Activated CD4-positive, alpha-beta T cell treated with anti-CD3 and anti-CD28 coated beads, Interleukin-2, amount 10 ng/mL, durations not matched to agents 7 days and 5 days (primary cell): Measurements from ENCODE around the gene CLASRP. TPM values are rescaled to one million over a fixed set of nuclear protein-coding genes. Genes with fewer than 3 reads are reported as not detected.
A peak's percentile ranks its signal among the peaks of the same experiment; 100 is the strongest.

Experiments
- CTCF ChIA-PET: fragments of 350-600 bp; sonication (Branson Sonifier 250); formaldehyde crosslinking; loops from one replicate; lab custom pipeline; 2021; ENCODE audit warnings: antibody characterized with exemption; lab: Charles Lee
- POLR2A ChIA-PET: fragments of 350-600 bp; sonication (Branson Sonifier 250); formaldehyde crosslinking; loops from one replicate; lab custom pipeline; 2021; ENCODE audit warnings: antibody characterized with exemption; lab: Charles Lee
- DNase-seq: peaks from one replicate; pipeline ENCODE4 v3.0.0-alpha.2; 2020
- H3K27ac Mint-ChIP-seq: one replicate; pipeline ENCODE4 v1.8.0; 2021; ENCODE audit warnings: mild to moderate bottlenecking, moderate library complexity, mixed read lengths
- H3K27me3 Mint-ChIP-seq: one replicate; pipeline ENCODE4 v1.8.0; 2021; ENCODE audit warnings: mixed read lengths
- H3K36me3 Mint-ChIP-seq: one replicate; pipeline ENCODE4 v1.8.0; 2021; ENCODE audit warnings: low read depth, mixed read lengths
- H3K4me1 Mint-ChIP-seq: one replicate; pipeline ENCODE4 v1.8.0; 2021; ENCODE audit warnings: mixed read lengths
- H3K4me3 Mint-ChIP-seq: one replicate; pipeline ENCODE4 v1.8.0; 2021; ENCODE audit warnings: mild to moderate bottlenecking, moderate library complexity, mixed read lengths
- H3K9me3 Mint-ChIP-seq: one replicate; pipeline ENCODE4 v1.8.0; 2021; ENCODE audit warnings: mixed read lengths
- total RNA-seq, 2 experiments: library from RNA; stranded (reverse); gene quantifications; one replicate each; pipeline ENCODE4 v1.2.3, GENCODE V29; 2021

The CLASRP gene
- total RNA-seq, 2 experiments from 2014 or later, result 101 to 109 TPM

- Mint-ChIP-seq H3K27ac (no peak overlapping the region), H3K27me3 (no peaks in the 10 kb centered on the region), H3K36me3 (peaks cover 17% of the 10 kb centered on the region), H3K9me3 (no peaks in the 10 kb centered on the region), H3K4me1 (peaks cover 12% of the 10 kb centered on the region), H3K4me3 (no peak overlapping the region)
- CTCF ChIA-PET, result no interaction called here
- no peak for DNase-seq
- POLR2A ChIA-PET, result no interaction called here
These were observed 32.2 kb downstream of the CLASRP start for GRCh38 chr19:45070861-45071544.

DNA sequence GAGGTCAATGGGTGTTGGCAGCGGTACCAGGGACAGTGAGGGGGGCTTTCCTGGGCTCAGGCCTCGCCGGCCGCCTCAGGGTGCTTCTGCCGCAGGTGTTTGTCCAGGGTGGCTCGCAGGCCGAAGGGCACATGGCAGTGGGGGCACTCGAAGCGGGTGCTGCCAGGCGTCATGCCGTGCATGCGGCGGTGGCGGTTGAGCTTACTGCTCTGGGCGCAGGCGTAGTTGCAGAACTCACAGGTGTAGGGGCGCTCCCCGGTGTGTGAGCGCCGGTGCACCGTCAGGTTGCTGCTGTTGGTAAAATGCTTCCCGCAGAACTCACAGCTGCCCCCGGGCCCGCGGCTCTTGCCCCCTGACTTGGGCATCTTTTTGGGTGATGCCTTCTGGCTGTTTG is 32.7 kb downstream of the CLASRP start:
- DNase-seq, result no peak
- Mint-ChIP-seq H3K4me1 (peaks cover 17% of the 10 kb centered on the region), H3K4me3 (no peak overlapping the region), H3K27ac (no peak overlapping the region), H3K27me3 (no peaks in the 10 kb centered on the region), H3K36me3 (peaks cover 17% of the 10 kb centered on the region), H3K9me3 (no peaks in the 10 kb centered on the region)
- POLR2A ChIA-PET, result no interaction called here
- CTCF ChIA-PET, result no interaction called here

DNA sequence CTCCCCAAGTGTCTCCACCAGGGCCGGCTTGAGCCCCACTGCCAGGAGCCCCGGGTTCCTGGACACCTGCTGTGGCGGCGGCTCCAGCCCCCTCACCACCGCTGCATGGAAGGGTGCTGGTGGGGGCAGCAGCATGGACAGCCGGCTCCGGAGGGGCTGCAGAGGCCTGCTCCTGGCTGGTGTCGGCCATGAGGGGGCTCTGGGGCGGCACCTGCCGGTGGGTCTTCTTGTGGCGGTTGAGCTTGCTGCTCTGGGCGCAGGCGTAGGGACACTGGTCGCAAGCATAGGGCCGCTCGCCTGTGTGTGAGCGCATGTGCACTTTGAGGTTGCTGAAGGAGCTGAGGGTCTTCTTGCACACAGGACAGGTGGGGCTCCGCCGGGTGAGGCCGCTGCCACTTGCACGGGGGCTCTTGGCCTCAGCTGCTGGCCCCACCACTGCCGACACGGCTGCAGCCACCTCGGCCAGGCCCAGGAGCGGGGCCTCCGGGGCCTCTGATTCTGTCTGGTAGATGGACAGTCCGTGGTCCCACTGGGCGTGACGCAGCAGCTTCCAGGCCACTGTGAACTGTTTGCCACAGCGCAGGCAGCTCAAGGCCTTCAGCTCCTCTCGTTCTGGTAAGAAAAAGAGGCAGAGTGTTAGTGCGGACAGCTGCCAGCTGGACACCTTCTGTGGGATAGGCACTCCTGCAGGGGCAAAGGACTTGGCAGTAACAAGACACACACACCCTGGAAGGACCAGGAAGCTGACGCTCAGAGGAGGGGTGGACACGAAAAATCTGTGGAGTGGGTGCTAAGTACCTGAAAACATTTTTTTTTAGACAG is 33.3 kb downstream of the CLASRP start:
- peaks cover 15% of the 10 kb centered on the region for H3K36me3 Mint-ChIP-seq
- H3K27me3 Mint-ChIP-seq, result no peaks in the 10 kb centered on the region
- POLR2A ChIA-PET, result interaction anchor here (0.6 kb wide), 1 partner anchor 25 kb away, joined by 3 read pairs; no protein-coding TSS in a partner anchor
- peaks cover 24% of the 10 kb centered on the region for H3K4me1 Mint-ChIP-seq
- H3K9me3 Mint-ChIP-seq, result no peaks in the 10 kb centered on the region
- CTCF ChIA-PET, result interaction anchor here (1.5 kb wide), 1 partner anchor 13 kb away, joined by 5 read pairs; no protein-coding TSS in a partner anchor
- H3K4me3 Mint-ChIP-seq, result no peak overlapping the region
- no peak overlapping the region for H3K27ac Mint-ChIP-seq
- DNase-seq, result no peak

- H3K36me3 Mint-ChIP-seq, result peaks cover 9% of the 10 kb centered on the region
- H3K27me3 Mint-ChIP-seq, result no peaks in the 10 kb centered on the region
- CTCF ChIA-PET, result interaction anchor here (1.1 kb wide), 1 partner anchor 10 kb away, joined by 3 read pairs; no protein-coding TSS in a partner anchor
- H3K9me3 Mint-ChIP-seq, result no peaks in the 10 kb centered on the region
- H3K4me3 Mint-ChIP-seq, result peak overlapping the region; percentile 57
- peaks cover 42% of the 10 kb centered on the region for H3K4me1 Mint-ChIP-seq
- POLR2A ChIA-PET, result no interaction called here
- peak overlapping the region; percentile 71 for H3K27ac Mint-ChIP-seq
- DNase-seq, result no peak
These were observed 36.0 kb downstream of the CLASRP start for GRCh38 chr19:45074744-45075300.

DNA sequence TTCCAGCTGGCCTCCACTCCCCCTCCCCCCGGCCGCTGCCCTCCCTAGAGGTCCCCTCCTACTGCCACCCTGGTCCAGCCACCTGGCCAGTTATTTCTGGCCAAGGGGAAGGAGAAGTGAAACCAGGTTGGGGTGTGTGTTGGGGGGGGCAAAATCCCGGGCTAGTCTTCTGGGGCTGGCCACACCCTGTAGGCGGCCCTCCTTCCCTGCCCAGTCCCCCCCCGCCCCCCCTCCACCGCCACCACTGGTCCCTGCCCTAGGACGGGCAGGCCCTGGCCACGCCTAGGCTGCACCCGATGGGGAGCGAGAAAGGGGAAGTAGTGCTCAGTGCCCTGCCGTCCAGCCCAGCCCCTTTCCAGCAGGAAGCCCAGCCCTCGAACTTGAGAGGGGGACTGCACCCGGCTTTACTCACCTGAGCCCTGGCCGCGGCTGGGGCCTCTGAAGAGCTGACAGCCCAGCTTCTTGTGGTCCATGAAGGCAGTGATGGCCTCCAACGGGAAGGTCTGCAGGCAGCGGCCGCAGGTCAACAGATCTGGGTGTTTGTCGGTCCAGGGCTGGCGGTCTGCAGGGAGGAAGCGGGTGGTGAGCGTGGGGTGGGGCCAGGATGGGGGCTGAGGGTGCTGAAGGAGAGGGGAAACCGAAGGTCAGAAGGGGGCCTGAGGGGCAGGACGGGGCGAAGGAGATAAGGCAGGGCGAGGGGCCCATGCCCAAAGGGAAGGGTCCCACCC is 36.6 kb downstream of the CLASRP start:
- Mint-ChIP-seq H3K36me3 (peaks cover 7% of the 10 kb centered on the region), H3K4me1 (peaks cover 48% of the 10 kb centered on the region), H3K27ac (peak overlapping the region; percentile 82), H3K9me3 (no peaks in the 10 kb centered on the region), H3K4me3 (peak overlapping the region; percentile 77), H3K27me3 (no peaks in the 10 kb centered on the region)
- CTCF ChIA-PET, result interaction anchor here (1.6 kb wide), 1 partner anchor 15 kb away, joined by 4 read pairs; no protein-coding TSS in a partner anchor
- DNase-seq, result peak; percentile 57
- POLR2A ChIA-PET, result no interaction called here

GRCh38 chr19:45076029-45076850 is 37.4 kb downstream of the CLASRP start, which contains the start of gene ZNF296:
TSS of gene ZNF296 (minus strand) at chr19:45076478. CDS start at chr19:45076373, 105 bp downstream.
- Mint-ChIP-seq H3K27me3 (no peaks in the 10 kb centered on the region), H3K4me1 (peaks cover 54% of the 10 kb centered on the region), H3K36me3 (peaks cover 7% of the 10 kb centered on the region), H3K9me3 (no peaks in the 10 kb centered on the region), H3K4me3 (peak within 1 kb of the TSS; percentile 77), H3K27ac (peak within 1 kb of the TSS; percentile 82)
- ChIA-PET POLR2A (no interaction called here), CTCF (interaction anchor here (1.6 kb wide), 1 partner anchor 16 kb away, joined by 4 read pairs; no protein-coding TSS in a partner anchor)
- DNase-seq, result peak; percentile 79

GRCh38 chr19:45076851-45077730 is 38.2 kb downstream of the CLASRP start:
- POLR2A ChIA-PET, result no interaction called here
- H3K4me3 Mint-ChIP-seq, result peak overlapping the region; percentile 77

GRCh38 chr19:45078390-45079062 is 39.7 kb downstream of the CLASRP start:
- no peak for DNase-seq
- Mint-ChIP-seq H3K27ac (peak overlapping the region; percentile 92), H3K4me1 (peaks cover 66% of the 10 kb centered on the region), H3K4me3 (peak overlapping the region; percentile 99), H3K9me3 (no peaks in the 10 kb centered on the region), H3K36me3 (peaks cover 16% of the 10 kb centered on the region), H3K27me3 (no peaks in the 10 kb centered on the region)
- ChIA-PET CTCF (interaction anchor here (0.9 to 2.5 kb wide), 5 partner anchors 11 to 90 kb away, joined by 3 to 7 read pairs (median 3); partner anchors contain the start of genes CLASRP and PPP1R37), POLR2A (interaction anchor here (1.9 kb wide), 1 partner anchor 13 kb away, joined by 6 read pairs; no protein-coding TSS in a partner anchor)

More at GRCh38 chr19:45076851-45077730, 38.2 kb downstream of the CLASRP start:
- Mint-ChIP-seq H3K4me1 (peaks cover 61% of the 10 kb centered on the region), H3K9me3 (no peaks in the 10 kb centered on the region), H3K36me3 (peaks cover 15% of the 10 kb centered on the region), H3K27ac (peak overlapping the region; percentile 78), H3K27me3 (no peaks in the 10 kb centered on the region)
- DNase-seq, result no peak
- CTCF ChIA-PET, result interaction anchor here (1.6 kb wide), 1 partner anchor 17 kb away, joined by 4 read pairs; no protein-coding TSS in a partner anchor

GRCh38 chr19:45079063-45079910 is 40.4 kb downstream of the CLASRP start, which contains the start of gene GEMIN7:
TSS of gene GEMIN7 (plus strand) at chr19:45079260. CDS start at chr19:45090115, 10,855 bp downstream.
- peaks cover 16% of the 10 kb centered on the region for H3K36me3 Mint-ChIP-seq
- H3K4me3 Mint-ChIP-seq, result peak within 1 kb of the TSS; percentile 99
- peak; percentile 78 for DNase-seq
- peaks cover 66% of the 10 kb centered on the region for H3K4me1 Mint-ChIP-seq
- H3K9me3 Mint-ChIP-seq, result no peaks in the 10 kb centered on the region
- CTCF ChIA-PET, result interaction anchor here (0.6 to 2.5 kb wide), 7 partner anchors 10 to 191 kb away, joined by 3 to 8 read pairs (median 3); partner anchors contain the start of genes CLASRP and PPP1R37
- POLR2A ChIA-PET, result interaction anchor here (0.6 to 1.9 kb wide), 2 partner anchors 12 to 44 kb away, joined by 3 to 6 read pairs; no protein-coding TSS in a partner anchor
- no peaks in the 10 kb centered on the region for H3K27me3 Mint-ChIP-seq
- peak within 1 kb of the TSS; percentile 92 for H3K27ac Mint-ChIP-seq
